ENCODE measurements around the gene MILR1.

DNA sequence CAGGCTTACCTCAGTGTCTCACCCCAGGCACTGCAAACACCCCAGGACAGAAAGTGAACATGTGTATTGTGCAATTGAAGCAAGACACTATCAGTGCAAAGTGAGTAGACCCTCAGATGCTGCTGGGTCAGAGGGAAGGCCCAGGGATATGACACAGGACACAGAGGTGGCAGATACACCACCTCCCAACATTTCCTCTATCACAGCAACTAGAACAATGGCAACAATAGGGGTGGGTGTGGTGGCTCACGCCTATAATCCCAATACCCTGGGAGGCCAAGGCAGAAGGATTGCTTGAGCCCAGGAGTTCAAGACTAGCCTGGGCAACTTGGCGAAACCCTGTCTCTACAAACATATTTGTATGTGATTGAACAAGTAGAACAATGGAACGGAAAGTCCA, 22.5 kb downstream of the MILR1 start:
- TF ChIP-seq, protein P1, sequence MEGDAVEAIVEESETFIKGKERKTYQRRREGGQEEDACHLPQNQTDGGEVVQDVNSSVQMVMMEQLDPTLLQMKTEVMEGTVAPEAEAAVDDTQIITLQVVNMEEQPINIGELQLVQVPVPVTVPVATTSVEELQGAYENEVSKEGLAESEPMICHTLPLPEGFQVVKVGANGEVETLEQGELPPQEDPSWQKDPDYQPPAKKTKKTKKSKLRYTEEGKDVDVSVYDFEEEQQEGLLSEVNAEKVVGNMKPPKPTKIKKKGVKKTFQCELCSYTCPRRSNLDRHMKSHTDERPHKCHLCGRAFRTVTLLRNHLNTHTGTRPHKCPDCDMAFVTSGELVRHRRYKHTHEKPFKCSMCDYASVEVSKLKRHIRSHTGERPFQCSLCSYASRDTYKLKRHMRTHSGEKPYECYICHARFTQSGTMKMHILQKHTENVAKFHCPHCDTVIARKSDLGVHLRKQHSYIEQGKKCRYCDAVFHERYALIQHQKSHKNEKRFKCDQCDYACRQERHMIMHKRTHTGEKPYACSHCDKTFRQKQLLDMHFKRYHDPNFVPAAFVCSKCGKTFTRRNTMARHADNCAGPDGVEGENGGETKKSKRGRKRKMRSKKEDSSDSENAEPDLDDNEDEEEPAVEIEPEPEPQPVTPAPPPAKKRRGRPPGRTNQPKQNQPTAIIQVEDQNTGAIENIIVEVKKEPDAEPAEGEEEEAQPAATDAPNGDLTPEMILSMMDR (IDR thresholded peaks at IDR 0.05; ENCODE audit: borderline replicate concordance, extremely low read depth, low read length, poor library complexity, severe bottlenecking): no peak
- no peak for TF ChIP-seq EZH2 (IDR thresholded peaks at IDR 0.05; ENCODE audit: borderline replicate concordance, low read depth, low read length, severe bottlenecking)
